Testis (tissue), 2 donors: ENCODE results near the gene ARHGEF3.

ENCODE experiments used
- POLR2A ChIP-seq: fragments of 450-650 bp; IDR thresholded peaks from one replicate; pipeline ENCODE4 v1.6.1; 2017; ENCODE audit warnings: antibody characterized with exemption, mild to moderate bottlenecking, moderate library complexity
- TF ChIP-seq, protein P1 (sequence below), 3 experiments: fragments of 450-650 bp in 2 of 3; fragments of 200-600 bp in 1 of 3; sonication (generic) in 1 of 3; IDR thresholded peaks; one replicate each; pipeline ENCODE4 v1.5.1; 2016 to 2019; ENCODE audit warnings: antibody characterized with exemption in 3 of 3, mild to moderate bottlenecking in 2 of 3, moderate library complexity in 1 of 3

GRCh38 chr3:56759532-56759931, 42.2 kb downstream of the ARHGEF3 start:
- TF ChIP-seq, protein P1, sequence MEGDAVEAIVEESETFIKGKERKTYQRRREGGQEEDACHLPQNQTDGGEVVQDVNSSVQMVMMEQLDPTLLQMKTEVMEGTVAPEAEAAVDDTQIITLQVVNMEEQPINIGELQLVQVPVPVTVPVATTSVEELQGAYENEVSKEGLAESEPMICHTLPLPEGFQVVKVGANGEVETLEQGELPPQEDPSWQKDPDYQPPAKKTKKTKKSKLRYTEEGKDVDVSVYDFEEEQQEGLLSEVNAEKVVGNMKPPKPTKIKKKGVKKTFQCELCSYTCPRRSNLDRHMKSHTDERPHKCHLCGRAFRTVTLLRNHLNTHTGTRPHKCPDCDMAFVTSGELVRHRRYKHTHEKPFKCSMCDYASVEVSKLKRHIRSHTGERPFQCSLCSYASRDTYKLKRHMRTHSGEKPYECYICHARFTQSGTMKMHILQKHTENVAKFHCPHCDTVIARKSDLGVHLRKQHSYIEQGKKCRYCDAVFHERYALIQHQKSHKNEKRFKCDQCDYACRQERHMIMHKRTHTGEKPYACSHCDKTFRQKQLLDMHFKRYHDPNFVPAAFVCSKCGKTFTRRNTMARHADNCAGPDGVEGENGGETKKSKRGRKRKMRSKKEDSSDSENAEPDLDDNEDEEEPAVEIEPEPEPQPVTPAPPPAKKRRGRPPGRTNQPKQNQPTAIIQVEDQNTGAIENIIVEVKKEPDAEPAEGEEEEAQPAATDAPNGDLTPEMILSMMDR (IDR thresholded peaks at IDR 0.05), result no peak
- no peak for TF ChIP-seq POLR2A
